CD4-positive, alpha-beta T cell (primary cell): ENCODE results near the gene TP53I3. TPM values are rescaled to one million over a fixed set of nuclear protein-coding genes. Genes with fewer than 3 reads are reported as not detected.

ENCODE experiments used
- ATAC-seq: fragments of 200-7000 bp; cut with Tn5 transposase; one replicate; pipeline ENCODE4 v1.10.0; 2022; ENCODE audit warnings: mild to moderate bottlenecking; ENCODE audit not compliant: poor library complexity
- CTCF ChIA-PET: fragments of 350-600 bp; sonication (Branson Sonifier 250); formaldehyde crosslinking; loops from one replicate; lab custom pipeline; 2021; ENCODE audit warnings: antibody characterized with exemption, inconsistent platforms; lab: Charles Lee
- POLR2A ChIA-PET: fragments of 350-600 bp; sonication (Branson Sonifier 250); formaldehyde crosslinking; loops from one replicate; lab custom pipeline; 2021; ENCODE audit warnings: antibody characterized with exemption, inconsistent platforms; lab: Charles Lee
- DNase-seq, 14 experiments: peaks; one replicate each; pipeline ENCODE4 v3.0.0-alpha.2; 2013 to 2020; ENCODE audit warnings: mixed read lengths in 2 of 14
- H3K27ac ChIP-seq, 2 donors: one replicate each; pipeline versions ENCODE4 v1.5.1 to v1.7.0; 2013; ENCODE audit warnings: low read length in 2 of 2, low read depth in 1 of 2, mild to moderate bottlenecking in 1 of 2
- H3K27me3 ChIP-seq, 2 experiments: 1 replicate in 1 of 2; 2 replicates in 1 of 2; pipeline versions ENCODE4 v1.6.1 to v1.7.0; 2013; ENCODE audit warnings: low read length in 2 of 2, control low read depth in 1 of 2, mild to moderate bottlenecking in 1 of 2, moderate library complexity in 1 of 2; ENCODE audit not compliant: insufficient read depth in 2 of 2, control insufficient read depth in 1 of 2
- H3K36me3 ChIP-seq: one replicate; pipeline ENCODE4 v1.6.1; 2013; ENCODE audit warnings: low read length, control low read depth; ENCODE audit not compliant: insufficient read depth
- H3K4me1 ChIP-seq: one replicate; pipeline ENCODE4 v1.6.1; 2013; ENCODE audit warnings: low read length, control low read depth; ENCODE audit not compliant: insufficient read depth
- H3K4me3 ChIP-seq: one replicate; pipeline ENCODE4 v1.5.1; 2013; ENCODE audit warnings: mild to moderate bottlenecking, low read length, moderate library complexity
- H3K9me3 ChIP-seq, 2 experiments: 1 replicate in 1 of 2; 2 replicates in 1 of 2; pipeline versions ENCODE4 v1.6.1 to v1.7.0; 2013; ENCODE audit warnings: low read length in 2 of 2, mild to moderate bottlenecking in 2 of 2, control low read depth in 1 of 2, moderate library complexity in 1 of 2; ENCODE audit not compliant: control insufficient read depth in 1 of 2, insufficient read depth in 1 of 2
- H3K27ac Mint-ChIP-seq: one replicate; pipeline ENCODE4 v1.8.0; 2020; ENCODE audit warnings: mixed read lengths
- H3K27me3 Mint-ChIP-seq: one replicate; pipeline ENCODE4 v1.8.0; 2021; ENCODE audit warnings: mixed read lengths
- H3K36me3 Mint-ChIP-seq: one replicate; pipeline ENCODE4 v1.8.0; 2021; ENCODE audit warnings: low read depth, mixed read lengths
- H3K4me1 Mint-ChIP-seq: one replicate; pipeline ENCODE4 v1.8.0; 2021; ENCODE audit warnings: low read depth, mixed read lengths
- H3K4me3 Mint-ChIP-seq: one replicate; pipeline ENCODE4 v1.8.0; 2020; ENCODE audit warnings: mild to moderate bottlenecking, mixed read lengths
- H3K9me3 Mint-ChIP-seq: one replicate; pipeline ENCODE4 v1.8.0; 2020; ENCODE audit warnings: mixed read lengths
- intact Hi-C, 2 experiments: fragments of 100-400 bp; cut with DNase I in 1 of 2; cut with micrococcal nuclease in 1 of 2; formaldehyde crosslinking; loops; one replicate each; pipeline versions ENCODE4 v1.15.1 to v1.9.0; 2023 to 2025; cut with DNase I, micrococcal nuclease
- total RNA-seq, 174 experiments: library from RNA in 2 of 174; stranded (reverse) in 2 of 174; gene quantifications; one replicate each; pipeline ENCODE4 v1.2.3 and lab custom pipeline; 2021 to 2026
- TF ChIP-seq, protein P1 (sequence below): fragments of 200-600 bp; IDR thresholded peaks from one replicate; pipeline ENCODE4 v1.8.0; 2022; ENCODE audit warnings: antibody characterized with exemption, mild to moderate bottlenecking

The TP53I3 gene
- total RNA-seq, 2 experiments from 2014 or later, result 0.20 to 0.30 TPM

DNA sequence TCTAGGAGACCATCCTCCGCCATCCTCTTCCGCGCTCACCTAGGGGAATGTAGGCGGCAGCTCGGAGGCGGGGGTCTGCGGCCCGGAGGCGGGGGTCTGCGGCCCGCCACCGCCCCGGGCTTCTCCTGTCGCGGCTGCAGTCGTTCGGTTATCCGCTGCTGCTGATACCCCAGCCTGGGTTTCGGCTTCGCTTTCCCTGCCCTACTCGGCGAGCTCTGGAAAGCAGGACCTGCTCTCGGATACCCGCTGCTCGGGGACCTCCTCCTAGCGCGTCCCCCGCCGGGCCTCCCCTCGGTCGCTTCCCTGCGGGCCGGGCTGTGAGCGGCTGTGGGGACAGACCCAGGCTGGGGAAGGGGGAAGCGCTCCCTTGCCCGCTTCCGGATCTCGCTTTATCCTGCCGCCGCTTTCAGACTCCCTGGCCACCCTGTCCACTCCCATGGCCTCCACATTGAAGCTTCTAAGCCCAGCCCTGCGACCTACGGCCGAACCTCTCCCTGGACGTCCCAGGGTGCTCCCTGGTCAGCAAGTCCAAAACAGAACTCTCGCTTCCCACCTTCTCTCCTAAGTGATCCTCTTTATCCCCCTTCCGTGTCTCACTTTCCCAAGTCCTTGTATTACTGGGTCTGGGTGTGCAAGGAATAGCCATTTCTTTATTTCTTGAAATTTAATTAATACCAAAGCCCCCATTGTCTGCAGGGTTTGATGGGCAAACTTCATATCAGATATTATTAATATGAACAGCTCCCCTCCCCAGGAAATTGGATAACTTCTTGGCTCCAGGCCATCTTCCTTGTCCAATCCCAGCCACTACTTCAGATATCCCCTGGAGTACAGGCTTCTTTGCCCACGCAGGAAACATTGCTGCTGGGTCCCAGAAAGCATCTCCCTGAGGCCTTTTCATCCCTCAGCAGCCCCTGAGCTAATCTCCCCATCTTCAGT lies 34.3 kb downstream of the TP53I3 start:
- no peak for ATAC-seq
- Mint-ChIP-seq H3K27ac (no peak overlapping the region), H3K36me3 (peaks cover 5% of the 10 kb centered on the region), H3K4me3 (peak overlapping the region; percentile 47), H3K4me1 (peaks cover 24% of the 10 kb centered on the region), H3K9me3 (no peaks in the 10 kb centered on the region), H3K27me3 (peaks cover 13% of the 10 kb centered on the region)
- Histone ChIP-seq H3K9me3 (no peaks in the 10 kb centered on the region), H3K27ac (no peak overlapping the region), H3K36me3 (no peaks in the 10 kb centered on the region), H3K27me3 (peaks cover 10 to 26% of the 10 kb centered on the region in 2 experiments), H3K4me3 (peak overlapping the region; percentile 59), H3K4me1 (peaks cover 30% of the 10 kb centered on the region)
- TF ChIP-seq, protein P1, sequence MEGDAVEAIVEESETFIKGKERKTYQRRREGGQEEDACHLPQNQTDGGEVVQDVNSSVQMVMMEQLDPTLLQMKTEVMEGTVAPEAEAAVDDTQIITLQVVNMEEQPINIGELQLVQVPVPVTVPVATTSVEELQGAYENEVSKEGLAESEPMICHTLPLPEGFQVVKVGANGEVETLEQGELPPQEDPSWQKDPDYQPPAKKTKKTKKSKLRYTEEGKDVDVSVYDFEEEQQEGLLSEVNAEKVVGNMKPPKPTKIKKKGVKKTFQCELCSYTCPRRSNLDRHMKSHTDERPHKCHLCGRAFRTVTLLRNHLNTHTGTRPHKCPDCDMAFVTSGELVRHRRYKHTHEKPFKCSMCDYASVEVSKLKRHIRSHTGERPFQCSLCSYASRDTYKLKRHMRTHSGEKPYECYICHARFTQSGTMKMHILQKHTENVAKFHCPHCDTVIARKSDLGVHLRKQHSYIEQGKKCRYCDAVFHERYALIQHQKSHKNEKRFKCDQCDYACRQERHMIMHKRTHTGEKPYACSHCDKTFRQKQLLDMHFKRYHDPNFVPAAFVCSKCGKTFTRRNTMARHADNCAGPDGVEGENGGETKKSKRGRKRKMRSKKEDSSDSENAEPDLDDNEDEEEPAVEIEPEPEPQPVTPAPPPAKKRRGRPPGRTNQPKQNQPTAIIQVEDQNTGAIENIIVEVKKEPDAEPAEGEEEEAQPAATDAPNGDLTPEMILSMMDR, result no peak
- peak in 7 of 14 experiments; percentile 4 to 35 (median 14) for DNase-seq
- CTCF ChIA-PET, result interaction anchor here (1.2 kb wide), 1 partner anchor 34 kb away, joined by 4 read pairs; the partner anchor contains the start of gene TP53I3
- POLR2A ChIA-PET, result interaction anchor here (0.7 to 4.8 kb wide), 4 partner anchors 13 to 1866 kb away, joined by 3 to 77 read pairs (median 7); partner anchors contain the start of genes ATAD2B and SF3B6
- intact Hi-C loops, result no loop called here

DNA sequence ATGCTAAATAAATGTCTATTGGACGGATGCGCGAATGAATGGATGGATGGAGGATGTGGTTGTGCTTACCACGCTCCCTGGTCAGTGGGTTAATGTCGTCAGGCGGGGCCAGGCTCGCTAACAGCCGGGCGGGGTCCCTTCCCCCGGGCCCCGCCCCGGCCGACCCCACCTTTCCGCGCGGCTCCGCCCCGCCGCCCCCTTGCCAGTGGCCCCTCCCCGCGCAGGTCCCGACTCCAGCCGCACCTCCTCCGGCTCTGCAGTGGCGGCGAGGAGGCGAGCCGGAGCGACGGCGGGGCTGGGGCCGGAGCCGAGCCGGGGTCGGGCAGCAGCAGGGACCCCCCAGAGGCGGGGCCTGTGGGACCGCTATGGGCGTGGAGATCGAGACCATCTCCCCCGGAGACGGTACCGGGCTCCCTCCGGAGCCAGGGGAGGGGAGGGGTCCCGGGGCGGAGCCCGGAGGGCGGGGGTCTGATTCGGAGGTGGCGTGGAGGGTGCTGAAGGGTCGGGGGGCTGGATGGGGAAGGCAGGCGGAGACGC lies 35.1 kb downstream of the TP53I3 start, which contains the start of gene FKBP1B:
Gene FKBP1B, plus strand, starts transcription at position 257 of the 537 bp plus-strand sequence. Its CDS starts 109 bp downstream, at position 366.
- ChIA-PET CTCF (interaction anchor here (1.2 kb wide), 1 partner anchor 35 kb away, joined by 4 read pairs; the partner anchor contains the start of gene TP53I3), POLR2A (interaction anchor here (1.3 to 4.8 kb wide), 3 partner anchors 12 to 123 kb away, joined by 3 to 77 read pairs (median 11); partner anchors contain the start of genes ATAD2B and SF3B6)
- Mint-ChIP-seq H3K4me1 (peaks cover 29% of the 10 kb centered on the region), H3K27ac (no peak within 1 kb of the TSS), H3K27me3 (peaks cover 13% of the 10 kb centered on the region), H3K4me3 (peak within 1 kb of the TSS; percentile 80), H3K9me3 (no peaks in the 10 kb centered on the region), H3K36me3 (peaks cover 5% of the 10 kb centered on the region)
- Histone ChIP-seq H3K27me3 (peaks cover 10 to 26% of the 10 kb centered on the region in 2 experiments), H3K27ac (no peak within 1 kb of the TSS), H3K4me3 (peak within 1 kb of the TSS; percentile 59), H3K4me1 (peaks cover 30% of the 10 kb centered on the region), H3K36me3 (no peaks in the 10 kb centered on the region), H3K9me3 (no peaks in the 10 kb centered on the region)
- intact Hi-C loops, result loop anchor here in 1 of 2 experiments (5.0 kb wide), 2 partner anchors 107 to 122 kb away; partner anchors contain the start of genes ATAD2B and UBXN2A
- ATAC-seq (peak; percentile 5), DNase-seq (peak in 10 of 14 experiments; percentile 9 to 72 (median 41))
- TF ChIP-seq, protein P1, result no peak
